Endothelial cell of umbilical vein (primary cell): ENCODE results near the gene SMIM33.
"Not testable (repeated sequence)": the region's sequence is repeated elsewhere in the genome, so short reads cannot be mapped to it uniquely, and the experiment has no call there.

ENCODE experiments used
- CTCF ChIP-seq, 2 donors: IDR thresholded peaks; 1 replicate in 1 of 2; 2 replicates in 1 of 2; pipeline ENCODE4 v1.5.1; 2011; ENCODE audit warnings: low read length in 2 of 2, mild to moderate bottlenecking in 2 of 2, moderate library complexity in 2 of 2, control low read depth in 1 of 2, inconsistent platforms in 1 of 2, low read depth in 1 of 2; ENCODE audit not compliant: insufficient read depth in 1 of 2; ENCODE audit errors: extremely low read depth in 1 of 2
- GATA2 ChIP-seq: IDR thresholded peaks from 2 replicates; pipeline ENCODE4 v1.7.0; 2011; ENCODE audit warnings: low read depth, mild to moderate bottlenecking, moderate library complexity, mixed read lengths, low read length; ENCODE audit not compliant: insufficient read length, insufficient read depth
- MAX ChIP-seq: IDR thresholded peaks from 2 replicates; pipeline ENCODE4 v1.6.1; 2011; ENCODE audit not compliant: insufficient read depth, insufficient read length
- POLR2AphosphoS5 ChIP-seq: IDR thresholded peaks from 2 replicates; pipeline ENCODE4 v1.6.1; 2012; ENCODE audit warnings: low read depth, mild to moderate bottlenecking, control low read depth, low read length, moderate library complexity; ENCODE audit not compliant: insufficient read depth

- not testable (repeated sequence) for TF ChIP-seq CTCF (IDR thresholded peaks at IDR 0.05; ENCODE audit: extremely low read depth in 1 of 2, insufficient read depth in 1 of 2, low read depth in 1 of 2, low read length in 2 of 2); POLR2AphosphoS5; MAX; GATA2
Observed at GRCh38 chr5:139482890-139483208, 12.0 kb downstream of the SMIM33 start.
